Erythroblast (primary cell): Measurements from ENCODE around the gene SLC35E3.

Experiments
- GATA1 ChIP-seq: IDR thresholded peaks from 2 replicates; pipeline ENCODE4 v1.6.1; 2011; ENCODE audit warnings: low read depth, mild to moderate bottlenecking, control low read depth, low read length, moderate library complexity
- POLR2A ChIP-seq: IDR thresholded peaks from 2 replicates; pipeline ENCODE4 v1.6.1; 2011; ENCODE audit warnings: mild to moderate bottlenecking, low read length

DNA sequence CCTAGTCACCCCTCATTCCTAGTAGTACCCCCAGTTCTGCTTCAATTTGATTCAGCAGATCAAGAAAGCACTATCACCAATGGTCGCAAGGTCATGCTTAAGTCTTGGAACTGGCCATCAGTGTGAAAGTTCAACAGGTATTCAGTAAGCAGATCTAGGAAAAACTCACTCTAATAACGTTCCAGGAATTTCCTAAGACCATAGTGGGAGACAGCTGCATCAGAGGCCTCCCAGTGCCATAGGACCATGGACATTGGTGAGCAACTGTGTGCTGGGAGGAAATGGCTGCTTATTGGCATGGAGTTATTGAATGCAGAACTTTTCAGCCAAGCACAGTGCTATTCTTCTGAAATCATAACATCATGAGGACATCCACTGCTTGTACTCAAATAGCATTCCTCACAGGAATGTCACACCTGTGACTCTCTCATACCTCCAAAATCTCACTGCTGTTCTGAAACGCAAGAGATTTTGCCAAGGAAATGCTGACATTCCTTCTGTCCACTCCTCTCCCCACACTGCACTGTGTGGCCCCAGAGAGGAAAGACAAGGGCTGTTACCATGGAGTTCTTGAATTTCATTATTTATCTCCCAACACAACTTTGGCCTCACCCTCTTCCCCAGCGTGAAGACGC is 31.1 kb downstream of the SLC35E3 start:
- TF ChIP-seq POLR2A, result no peak
- no peak for TF ChIP-seq GATA1
